Hematopoietic multipotent progenitor cell treated with erythropoietin and hydrocortisone succinate and interleukin-3 and kit ligand, for 6 days (in vitro differentiated cells): ENCODE data around the gene CTSZ.
A peak's percentile ranks its signal among the peaks of the same experiment; 100 is the strongest.
"Not testable (repeated sequence)": the region's sequence is repeated elsewhere in the genome, so short reads cannot be mapped to it uniquely, and the experiment has no call there.

Experiments used
- DNase-seq: peaks from one replicate; pipeline ENCODE4 v3.0.0-alpha.2; 2015

The CTSZ gene

DNA sequence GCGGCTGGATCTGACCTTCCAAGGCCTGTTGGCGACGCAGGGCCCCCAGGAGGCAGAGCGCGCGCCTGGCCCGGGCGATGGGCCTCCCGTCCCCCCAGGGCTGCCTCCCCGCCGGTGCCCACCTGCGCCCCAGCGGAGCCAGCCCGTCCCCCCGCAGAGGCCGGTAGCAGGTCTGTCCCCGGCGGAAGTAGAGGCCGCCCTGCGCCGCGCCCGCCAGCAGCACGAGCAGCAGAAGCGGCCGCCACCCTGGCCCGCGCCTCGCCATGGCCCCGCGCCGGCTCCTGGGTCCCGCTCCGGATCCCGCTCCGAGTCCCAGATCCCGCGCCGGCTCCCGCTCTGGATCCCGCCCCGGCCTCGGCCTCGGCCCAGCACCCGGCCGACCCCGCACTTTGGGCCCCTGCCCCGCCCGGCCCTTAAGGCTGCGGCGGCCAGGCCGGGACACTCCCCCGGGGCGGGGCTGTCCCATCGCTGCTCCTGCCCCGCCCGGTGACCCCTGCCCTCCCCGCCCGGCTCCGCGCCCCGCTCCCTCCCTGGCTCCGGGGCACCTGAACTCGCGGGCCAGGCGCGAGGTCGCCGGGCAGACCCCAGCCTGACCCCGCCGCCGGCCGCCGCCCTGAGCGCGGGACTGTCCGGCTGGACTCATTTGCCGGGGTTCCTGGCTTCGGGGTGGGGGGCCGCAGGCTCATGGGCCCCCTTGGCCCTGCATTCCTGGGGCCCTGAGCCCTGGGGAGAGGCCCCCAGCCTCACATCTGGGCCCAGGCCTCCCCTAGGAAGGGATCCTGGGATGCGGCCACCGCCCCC, at the start of gene CTSZ:
CTSZ (minus strand) TSS at position 391 of the 801 bp plus-strand sequence; CDS start at position 265, 126 bp downstream.
- peak; percentile 77 for DNase-seq

DNA sequence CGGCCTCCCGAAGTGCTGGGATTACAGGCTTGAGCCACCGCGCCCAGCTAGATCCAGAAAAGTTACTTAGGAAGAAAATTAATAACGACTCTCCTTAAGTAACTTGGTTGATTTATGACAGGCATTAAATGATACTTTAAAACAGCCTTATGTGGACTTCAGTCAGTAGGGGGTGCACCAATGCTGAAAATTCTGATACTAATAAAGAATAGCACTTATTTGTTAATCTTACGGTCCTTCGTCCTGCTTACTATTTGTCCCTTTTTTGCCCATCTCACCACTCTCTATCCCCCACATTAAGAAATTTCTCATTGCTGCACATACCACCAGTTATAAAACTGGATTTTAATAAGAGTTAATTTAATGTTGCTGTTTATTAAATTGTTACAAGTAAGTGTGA, 48.2 kb upstream of the CTSZ start:
- peak; percentile 54 for DNase-seq

DNA sequence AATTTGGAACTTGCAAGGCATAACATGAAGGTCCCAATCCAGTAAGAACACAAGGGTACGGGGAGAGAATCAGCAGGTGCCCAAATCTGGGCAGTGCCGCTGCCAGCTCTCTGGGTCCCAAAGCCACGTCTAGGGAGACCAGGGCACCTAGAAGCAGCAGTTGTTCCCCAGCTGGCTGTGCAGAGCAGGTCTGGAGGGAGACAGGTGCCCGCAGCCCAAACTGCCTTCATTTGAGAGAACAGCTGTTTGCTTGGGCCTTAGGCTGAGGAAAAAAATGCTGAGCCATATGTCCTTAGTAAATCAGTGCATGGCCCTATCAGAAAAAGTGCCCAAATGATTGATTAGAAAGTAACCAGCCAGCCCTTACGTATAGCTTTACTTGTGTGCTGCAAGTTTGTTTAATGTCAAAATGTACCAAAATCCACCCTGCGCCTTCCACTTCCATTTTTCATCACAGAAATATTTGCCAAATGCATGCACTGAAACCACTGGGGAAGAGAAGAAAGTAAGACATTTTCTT, 44.7 kb upstream of the CTSZ start:
- DNase-seq, result no peak

DNA sequence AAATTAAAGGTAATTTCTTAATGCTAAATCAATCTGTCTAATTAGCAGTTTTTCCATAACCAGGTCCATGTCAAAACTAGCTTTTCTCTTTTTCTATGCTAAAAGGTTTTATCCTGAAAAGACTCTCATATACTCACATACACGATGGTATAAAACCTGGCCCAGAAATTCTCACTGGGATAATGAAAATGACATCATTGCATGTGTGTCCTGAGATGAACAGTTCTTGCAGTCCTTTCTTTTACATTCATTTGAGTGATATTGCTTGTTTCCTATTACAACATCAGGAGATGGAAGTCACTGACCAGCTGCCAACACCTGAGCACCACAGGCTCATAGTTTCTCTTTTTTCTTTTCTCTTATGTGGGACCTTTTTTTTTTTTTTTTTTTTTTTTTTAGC, 43.4 kb upstream of the CTSZ start:
- DNase-seq, result no peak

DNA sequence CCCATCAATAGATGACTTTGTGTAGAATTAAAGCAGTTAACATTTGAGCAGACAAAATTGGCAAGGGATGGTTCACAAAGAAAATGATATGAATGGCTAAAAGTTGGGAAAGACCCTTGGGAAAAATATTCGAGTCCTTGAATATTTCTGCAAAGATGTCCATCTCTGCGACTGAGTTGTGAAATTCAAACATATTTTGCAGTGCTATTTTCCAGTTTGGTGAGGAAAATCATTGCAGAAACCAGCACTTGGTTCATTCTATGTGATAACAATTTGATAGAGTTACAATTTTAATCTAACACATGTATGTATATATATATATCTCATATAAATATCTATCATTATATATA, 41.6 kb upstream of the CTSZ start:
- no peak for DNase-seq

DNA sequence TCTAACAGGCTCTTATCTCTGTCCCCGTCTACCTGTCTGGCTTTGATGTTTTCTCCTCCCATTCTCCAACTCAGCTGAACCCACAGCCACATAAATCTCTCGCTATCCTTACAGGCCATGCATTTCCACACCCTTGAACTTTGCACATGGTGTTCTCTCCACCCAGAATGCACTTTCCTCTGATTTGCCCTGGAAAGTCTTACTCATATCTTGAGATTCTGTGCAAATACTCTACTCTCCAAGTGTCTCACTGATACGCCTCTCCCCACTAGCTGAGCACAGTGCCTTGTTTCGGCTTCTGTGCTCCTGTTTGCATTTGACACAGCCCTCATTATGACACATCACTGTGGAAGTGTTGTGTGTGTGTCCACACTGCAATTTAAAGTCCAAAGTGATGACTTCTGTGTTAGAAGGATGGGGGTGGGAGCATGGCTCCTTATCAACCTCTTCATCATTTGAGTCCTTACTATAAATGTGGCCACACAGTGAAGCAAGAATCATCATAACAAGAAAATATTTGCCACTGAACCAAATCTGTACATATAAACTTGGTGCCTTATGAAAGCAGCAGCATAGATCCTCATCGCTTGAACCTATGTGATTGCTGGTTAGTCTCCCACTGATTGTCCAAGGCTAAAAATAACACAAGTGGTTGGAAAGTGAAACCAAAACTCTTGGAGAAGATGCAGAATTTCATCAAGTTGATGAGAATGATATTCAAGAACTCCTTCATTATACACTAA, 41.1 kb upstream of the CTSZ start:
- no peak for DNase-seq

DNA sequence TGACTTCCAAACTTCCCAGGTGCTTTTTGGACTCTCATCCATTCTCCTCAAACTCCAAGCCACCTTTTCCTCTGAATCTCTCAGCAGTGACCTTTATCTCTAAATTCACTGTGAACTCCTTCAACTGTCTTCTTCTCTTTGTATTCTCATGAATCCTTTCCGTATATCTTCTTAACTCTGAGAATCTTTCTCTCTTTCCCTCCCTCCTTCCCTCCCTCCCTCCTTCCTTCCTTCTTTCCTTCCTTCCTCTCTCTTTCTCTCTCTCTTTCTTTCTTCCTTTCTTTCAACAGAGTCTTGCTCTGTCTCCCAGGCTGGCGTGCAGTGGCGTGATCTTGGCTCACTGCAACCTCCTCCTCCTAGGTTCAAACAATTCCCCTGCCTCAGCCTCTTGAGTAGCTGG, 39.8 kb upstream of the CTSZ start:
- no peak for DNase-seq

DNA sequence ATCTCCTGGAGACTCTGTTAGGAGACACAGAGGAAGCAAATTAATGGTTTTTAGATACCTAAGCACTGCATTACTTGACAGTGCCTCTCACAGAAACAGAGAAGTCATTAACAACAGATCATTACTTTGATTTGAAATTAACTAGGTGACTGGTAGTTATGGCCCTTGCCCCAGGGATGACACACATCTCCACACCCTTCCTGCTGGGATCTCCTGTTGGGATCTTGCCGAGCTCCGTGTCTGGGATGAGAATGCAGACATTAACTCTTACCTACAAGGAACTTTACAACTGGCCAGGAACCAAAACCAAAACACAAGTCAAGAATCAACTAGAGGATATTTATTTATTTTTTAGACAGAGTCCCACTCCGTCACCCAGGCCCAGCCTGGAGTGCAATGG, 37.7 kb upstream of the CTSZ start:
- DNase-seq, result no peak

DNA sequence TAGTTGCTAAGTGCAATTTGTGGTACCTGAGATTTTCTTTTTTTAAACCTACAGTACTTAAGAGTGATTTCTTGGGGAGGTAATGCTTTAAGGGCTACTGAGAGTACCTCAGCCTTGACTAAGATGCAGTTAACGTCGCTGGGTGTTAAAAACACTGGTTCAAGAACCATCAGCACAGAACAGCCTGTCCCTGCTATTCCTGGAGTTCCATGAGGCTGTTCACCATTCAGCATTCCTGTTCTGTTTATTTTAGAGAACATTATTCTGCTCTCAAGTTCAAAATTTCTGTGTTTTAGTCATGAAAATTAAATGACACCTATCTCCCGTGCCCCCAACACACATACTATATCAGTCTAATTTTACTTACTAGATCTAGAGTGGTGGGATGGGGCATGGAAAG, 37.2 kb upstream of the CTSZ start:
- DNase-seq, result no peak

DNA sequence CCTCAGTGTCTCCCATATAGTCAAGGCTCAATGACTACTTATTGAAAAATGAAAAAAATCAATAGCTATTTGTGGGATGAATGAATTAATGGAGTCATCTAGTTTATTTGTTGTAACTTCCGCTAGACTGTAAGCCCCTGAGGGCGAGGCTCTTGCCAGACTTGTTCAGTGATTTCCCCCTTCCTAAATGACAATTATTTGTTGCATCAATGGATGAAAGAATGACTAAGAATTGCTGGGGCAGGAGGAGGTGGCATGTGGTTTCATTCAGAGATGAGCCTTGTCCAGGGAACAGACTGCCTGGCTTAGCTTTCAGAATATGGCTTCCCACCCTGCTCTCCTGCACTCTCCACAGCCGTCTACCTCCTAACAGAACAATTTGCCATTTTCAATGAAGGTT, 36.6 kb upstream of the CTSZ start:
- DNase-seq, result no peak

DNA sequence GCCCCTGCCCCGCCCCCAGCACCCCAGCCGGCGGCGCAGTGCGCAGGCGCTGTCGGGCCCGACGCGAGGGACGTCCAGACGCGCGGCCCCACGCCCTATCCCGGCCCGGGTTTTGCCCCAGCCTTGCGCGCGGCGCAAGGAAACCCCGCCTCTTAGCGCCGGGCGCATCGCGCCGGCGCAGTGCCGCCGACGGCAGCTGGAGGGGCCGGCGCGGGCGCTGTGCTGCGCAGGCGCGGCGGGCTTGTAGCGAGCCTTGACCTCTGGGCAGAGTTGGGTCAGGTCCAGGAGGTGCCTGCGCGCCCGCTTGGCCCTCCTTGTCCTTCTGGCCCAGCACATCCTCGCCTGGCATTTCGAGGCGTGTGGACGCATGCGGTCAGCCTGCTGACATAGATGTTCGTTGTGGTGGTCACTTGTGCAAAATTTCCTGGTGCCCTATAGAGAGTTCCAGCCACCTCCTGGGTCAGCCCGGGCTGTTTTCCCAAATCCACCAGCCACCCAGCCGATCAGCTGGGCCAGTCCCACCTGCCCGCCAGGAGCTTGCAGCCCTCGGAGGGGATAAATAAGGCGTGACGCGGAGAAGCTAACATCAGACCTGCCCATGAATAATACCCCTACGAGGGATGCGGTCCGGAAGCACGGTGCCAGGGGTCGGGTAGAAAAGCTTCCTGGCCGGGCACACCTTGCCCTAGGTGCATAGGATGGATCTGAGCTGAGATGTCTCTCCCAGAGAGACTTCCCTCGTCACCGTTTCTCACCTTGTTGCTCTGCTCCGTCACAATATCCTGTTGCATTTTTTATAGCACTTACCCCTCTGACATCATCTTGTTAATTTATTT, 36.0 kb upstream of the CTSZ start:
- DNase-seq, result peak; percentile 96

DNA sequence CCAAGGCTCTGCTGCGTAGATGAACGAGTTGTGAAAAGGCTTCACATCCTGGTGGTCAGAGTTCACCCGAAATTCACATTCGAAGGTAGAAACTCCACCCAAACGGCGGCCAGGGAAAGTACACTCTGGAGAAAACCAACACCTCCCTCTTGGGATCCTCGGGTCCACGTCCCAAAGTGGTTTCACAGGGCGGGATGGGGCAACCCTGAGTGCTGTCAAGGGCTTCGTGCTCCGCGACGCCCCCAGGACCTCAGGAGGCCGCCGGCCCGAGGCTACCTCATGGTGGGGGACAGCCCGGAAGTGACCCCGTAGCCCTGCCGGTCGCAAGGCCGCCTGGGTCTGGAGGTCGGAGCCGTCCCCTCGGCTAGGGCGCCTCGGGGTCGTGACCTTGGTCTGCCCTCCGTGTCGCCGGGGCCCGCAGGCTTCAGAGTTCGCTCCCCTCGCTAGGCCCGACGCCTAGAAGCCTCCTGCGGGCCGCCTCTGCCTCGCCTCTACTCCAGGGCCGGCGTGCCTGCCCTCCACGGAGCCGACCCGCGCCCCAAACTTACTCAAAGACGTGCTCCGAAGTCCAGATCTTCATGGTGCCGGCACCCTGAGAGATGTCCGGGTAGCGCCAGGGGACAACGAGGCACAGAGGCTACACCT, 35.2 kb upstream of the CTSZ start, which contains the start of gene PRELID3B:
PRELID3B (minus strand) TSS at position 636 of the 645 bp plus-strand sequence; CDS start at position 580, 56 bp downstream.
- DNase-seq, result peak; percentile 32

DNA sequence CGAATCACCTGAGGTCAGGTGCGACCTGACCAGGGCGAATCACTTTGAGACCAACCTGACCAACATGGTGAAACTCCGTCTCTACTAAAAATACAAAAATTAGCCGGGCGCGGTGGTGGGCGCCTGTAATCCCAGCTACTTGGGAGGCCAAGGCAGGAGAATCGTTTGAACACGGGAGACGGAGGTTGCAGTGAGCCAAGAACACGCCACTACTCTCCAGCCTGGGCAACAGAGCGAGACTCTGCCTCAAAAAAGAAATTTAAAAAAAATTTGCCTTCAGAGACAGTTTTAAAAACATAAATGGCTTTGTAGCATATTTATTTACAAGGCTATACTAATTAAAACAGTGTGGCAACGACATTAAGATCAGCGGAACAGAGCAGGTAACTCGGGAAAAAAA, 34.4 kb upstream of the CTSZ start:
- not testable (repeated sequence) for DNase-seq

DNA sequence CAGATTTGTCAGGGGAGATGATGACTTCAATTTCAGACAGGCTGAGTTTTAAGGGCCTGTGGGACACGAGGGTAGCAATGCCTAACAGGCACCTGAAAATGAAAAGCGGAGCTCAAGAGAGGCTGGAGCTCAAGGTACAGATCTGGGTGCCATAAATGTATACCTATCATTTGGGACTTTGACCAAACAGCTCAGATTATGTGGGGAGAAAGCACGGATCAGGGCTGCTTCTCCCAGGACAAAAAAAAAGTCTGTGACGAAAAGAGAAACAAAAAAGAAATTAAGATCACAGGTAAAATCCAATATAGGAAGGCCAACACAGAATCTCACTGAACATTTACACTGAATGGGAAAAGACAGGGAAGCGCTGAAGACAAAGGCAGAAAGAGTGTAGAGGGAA, 33.6 kb upstream of the CTSZ start:
- DNase-seq, result no peak

DNA sequence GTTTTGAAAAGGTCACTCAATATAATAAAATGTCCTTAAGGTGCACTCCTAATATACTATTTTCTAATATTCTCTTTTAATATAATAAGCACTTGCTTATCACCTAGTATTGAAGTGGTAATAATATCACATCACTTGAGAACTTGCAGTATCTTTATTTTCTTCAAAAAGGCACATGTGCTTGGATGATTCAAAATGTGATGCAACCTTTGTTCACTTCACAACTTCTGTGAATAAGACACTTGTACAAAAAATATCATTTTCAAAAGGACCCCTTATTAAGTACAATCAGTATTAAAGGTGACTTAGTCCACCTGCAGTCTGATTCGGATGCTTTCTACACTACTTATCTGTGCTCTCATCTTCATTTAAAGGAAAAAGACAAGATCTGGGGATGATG, 32.2 kb upstream of the CTSZ start:
- DNase-seq, result no peak

DNA sequence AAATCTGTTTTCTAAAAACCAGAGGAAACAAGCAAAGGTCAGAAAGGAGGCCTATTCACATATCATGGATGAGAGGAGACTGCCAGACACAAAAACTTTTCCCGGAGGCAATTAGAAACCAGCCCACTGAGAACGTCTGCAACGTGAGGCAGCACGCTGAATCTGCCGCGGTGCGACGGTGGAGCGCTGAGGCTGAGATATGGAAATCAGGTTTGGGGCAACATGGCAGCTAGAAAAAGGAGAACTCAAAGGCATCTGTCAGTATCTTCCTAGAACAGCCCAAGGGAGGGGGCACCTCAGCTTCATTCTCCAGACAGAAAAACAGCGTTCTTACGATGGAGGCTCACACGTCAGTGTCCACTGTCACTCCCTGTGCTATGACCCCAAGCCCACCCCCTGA, 30.3 kb upstream of the CTSZ start:
- DNase-seq, result no peak

DNA sequence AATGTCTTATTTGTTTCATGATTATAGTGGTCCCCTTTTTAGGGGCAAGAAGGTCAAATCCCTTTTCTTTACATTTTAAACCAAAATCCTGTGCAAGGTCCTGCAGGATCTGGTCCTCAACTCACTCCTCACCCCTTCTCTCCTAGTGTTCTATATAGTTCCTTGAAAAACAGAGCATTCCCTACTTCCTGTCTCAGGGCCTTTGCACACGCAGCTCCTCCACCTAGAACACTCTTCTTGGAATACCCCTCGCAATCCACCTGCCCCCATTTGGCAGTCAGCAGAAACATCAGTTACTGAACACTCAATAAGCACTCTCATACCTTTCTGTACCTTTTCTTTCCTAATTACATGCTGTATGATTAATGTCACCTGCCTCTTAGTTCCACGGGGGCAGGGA, 28.3 kb upstream of the CTSZ start:
- DNase-seq, result no peak

DNA sequence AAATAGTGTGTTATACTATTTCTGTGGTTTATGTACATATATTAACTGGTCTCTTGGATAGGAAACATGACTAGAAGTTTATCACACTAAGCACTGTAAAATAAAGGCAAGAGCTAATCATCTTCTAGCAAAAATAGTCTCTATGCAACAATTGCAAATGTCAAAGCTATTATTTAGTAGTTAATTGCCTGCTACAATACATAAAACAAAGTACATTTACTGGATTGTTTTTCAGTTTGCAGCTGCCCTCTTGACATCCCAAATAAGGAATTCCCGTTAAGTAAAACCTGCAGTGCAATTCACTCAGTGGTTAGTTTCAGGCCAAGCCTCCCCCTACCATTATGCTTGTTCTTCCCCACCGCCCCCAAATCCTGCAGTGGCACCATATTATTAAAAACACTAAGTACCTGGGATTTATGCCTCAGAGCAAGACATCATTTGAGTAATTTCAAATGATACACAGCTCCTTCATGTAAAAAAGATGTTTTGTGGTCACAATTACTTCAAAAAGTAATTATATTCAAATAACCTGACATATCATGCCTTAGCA, 26.6 kb upstream of the CTSZ start:
- no peak for DNase-seq

DNA sequence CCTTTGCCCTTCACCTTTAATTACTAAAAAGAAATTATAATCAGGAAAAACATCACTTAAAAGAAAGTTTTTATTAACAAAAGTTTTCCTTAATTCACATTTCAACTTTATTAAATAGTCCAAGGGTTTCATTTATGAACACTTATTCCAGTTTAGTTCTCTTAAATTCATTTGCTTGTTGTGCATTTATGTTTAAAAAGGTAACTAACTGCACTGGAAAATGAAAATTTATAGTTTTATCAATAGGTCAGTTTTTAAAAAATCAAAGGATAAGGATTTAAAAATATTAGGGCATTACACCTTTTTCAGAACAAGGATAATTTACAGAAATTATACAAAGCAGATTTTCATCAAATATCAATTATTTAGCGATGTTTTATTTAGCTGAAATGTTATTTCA, 26.0 kb upstream of the CTSZ start:
- DNase-seq, result no peak

DNA sequence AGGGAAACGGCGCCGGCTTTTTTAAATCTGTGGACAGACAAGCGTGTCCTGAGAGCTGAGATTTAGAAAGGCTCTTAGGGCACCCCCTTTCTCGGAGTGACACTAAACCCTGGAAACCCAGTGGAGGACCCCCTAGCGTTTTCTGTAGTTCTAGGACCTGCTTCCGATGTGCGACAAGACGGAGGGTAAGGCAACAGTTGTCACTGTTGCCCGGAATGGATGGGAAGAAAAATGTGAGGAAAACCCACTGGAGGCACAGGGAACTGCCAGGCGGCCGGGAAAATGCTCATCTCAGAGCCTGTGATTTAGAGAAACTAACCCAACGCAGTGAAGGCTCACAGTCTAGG, 25.6 kb upstream of the CTSZ start:
- no peak for DNase-seq

DNA sequence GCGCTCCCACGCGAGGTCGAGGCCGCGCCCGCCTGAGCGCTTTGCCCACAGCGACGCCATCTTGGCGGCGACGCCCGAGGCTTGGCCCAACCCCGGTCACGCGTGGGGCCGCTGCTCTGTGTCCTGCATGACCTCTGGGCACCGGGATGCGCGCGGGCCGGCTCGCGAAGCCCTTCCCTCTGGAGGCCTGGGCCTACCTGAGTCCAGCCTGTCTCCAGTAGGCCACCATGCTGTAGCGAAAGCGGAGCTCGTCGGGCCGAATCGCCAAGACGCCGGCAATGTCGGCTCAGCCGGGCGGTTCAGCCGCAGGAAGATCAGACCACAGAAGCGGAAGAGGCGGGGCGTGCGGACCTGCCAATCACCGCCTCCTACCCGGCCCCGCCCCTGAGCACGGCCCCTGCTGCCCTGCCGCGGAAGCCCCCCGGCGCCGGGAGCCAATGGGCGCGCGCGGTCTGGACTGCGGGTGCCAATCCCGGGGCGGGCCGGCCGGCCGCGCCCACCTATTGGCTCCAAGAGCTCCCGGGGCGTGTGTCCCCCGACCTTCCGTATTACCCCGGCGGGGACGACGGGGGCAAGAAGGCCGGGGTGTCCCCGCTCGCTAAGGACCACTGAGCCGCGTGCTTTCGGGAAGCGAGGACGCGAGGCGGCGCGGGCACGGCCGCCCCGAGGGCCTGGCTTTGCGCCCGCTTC, 25.1 kb upstream of the CTSZ start, which contains the start of gene ATP5F1E:
ATP5F1E (minus strand) TSS at position 313 of the 690 bp plus-strand sequence; CDS start at position 229, 84 bp downstream.
- DNase-seq, result peak; percentile 98

DNA sequence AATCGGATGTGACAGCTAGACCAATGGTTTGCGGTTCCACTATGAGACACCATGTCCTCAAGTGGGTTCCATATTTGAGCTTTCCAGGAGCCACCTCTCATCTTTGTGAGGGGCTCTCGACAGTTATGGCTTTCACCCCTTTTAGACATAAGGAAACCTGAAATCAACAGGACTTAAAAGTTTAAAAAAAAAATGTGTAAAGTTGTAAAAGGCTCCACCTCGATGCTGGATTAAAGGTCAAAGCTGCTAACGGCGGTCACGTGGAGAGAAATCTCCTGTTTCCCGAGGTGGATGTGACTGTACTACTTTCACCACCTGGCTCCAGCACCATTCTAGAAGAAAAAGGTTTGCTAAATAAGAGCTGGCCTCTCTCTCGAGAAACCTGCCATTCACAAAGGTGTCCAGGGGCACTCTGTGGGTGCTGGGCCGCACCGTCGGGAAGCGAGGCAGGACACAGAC, 24.5 kb upstream of the CTSZ start:
- DNase-seq, result peak; percentile 29
